IMR-90 (cell line): Measurements from ENCODE around the gene CCDC142. TPM values are rescaled to one million over a fixed set of nuclear protein-coding genes. Genes with fewer than 3 reads are reported as not detected.
A peak's percentile ranks its signal among the peaks of the same experiment; 100 is the strongest.
"Not testable (repeated sequence)": the region's sequence is repeated elsewhere in the genome, so short reads cannot be mapped to it uniquely, and the experiment has no call there.

Experiments used
- ATAC-seq: fragments of 200-7000 bp; cut with Tn5 transposase; 2 replicates; pipeline ENCODE4 v1.9.1; 2020; ENCODE audit warnings: low read depth, mild to moderate bottlenecking, moderate library complexity
- BruUV-seq: library from RNA; stranded (reverse); fragments of 400-500 nt; replicated peaks from 2 replicates; lab custom pipeline; 2021; lab: Mats Ljungman, UMichigan
- CTCF ChIA-PET: fragments of 300-600 bp; formaldehyde crosslinking; extraction: SDS; loops from one replicate; lab custom pipeline; 2021; ENCODE audit warnings: antibody characterized with exemption; lab: Yijun Ruan, JAX
- POLR2A ChIA-PET: fragments of 300-600 bp; sonication (Branson Sonifier 250); formaldehyde crosslinking; loops from one replicate; lab custom pipeline; 2022; ENCODE audit warnings: antibody characterized with exemption; ENCODE audit not compliant: unreplicated experiment; lab: Charles Lee
- DNase-seq: peaks from one replicate; pipeline ENCODE4 v3.0.0; 2013
- H2AFZ ChIP-seq: replicated peaks from 2 replicates; pipeline ENCODE3; 2013; ENCODE audit warnings: low read length, mild to moderate bottlenecking; ENCODE audit not compliant: poor library complexity
- H2AK5ac ChIP-seq: 2 replicates; pipeline ENCODE4 v1.6.1; 2013; ENCODE audit warnings: low read depth, low read length, inconsistent platforms
- H2AK9ac ChIP-seq: replicated peaks from 2 replicates; pipeline ENCODE3; 2013; ENCODE audit warnings: mild to moderate bottlenecking, low read depth, low read length, moderate library complexity; ENCODE audit not compliant: poor library complexity
- H2BK120ac ChIP-seq: 2 replicates; pipeline ENCODE4 v1.6.1; 2013; ENCODE audit warnings: low read depth, low read length, inconsistent platforms
- H2BK15ac ChIP-seq: 3 replicates; pipeline ENCODE4 v1.6.1; 2013; ENCODE audit warnings: low read depth, low read length, inconsistent platforms
- H2BK20ac ChIP-seq: 2 replicates; pipeline ENCODE4 v1.6.1; 2013; ENCODE audit warnings: low read depth, mild to moderate bottlenecking, inconsistent platforms, low read length, moderate library complexity
- H2BK5ac ChIP-seq: 2 replicates; pipeline ENCODE4 v1.6.1; 2013; ENCODE audit warnings: mild to moderate bottlenecking, low read depth, low read length, inconsistent platforms; ENCODE audit not compliant: poor library complexity, severe bottlenecking
- H3K14ac ChIP-seq: replicated peaks from 2 replicates; pipeline ENCODE4 v1.6.1; 2013; ENCODE audit warnings: low read depth, low read length, inconsistent platforms
- H3K18ac ChIP-seq: 2 replicates; pipeline ENCODE4 v1.6.1; 2013; ENCODE audit warnings: low read depth, low read length, control low read depth
- H3K23ac ChIP-seq: 2 replicates; pipeline ENCODE4 v1.6.1; 2013; ENCODE audit warnings: low read depth, low read length, inconsistent platforms
- H3K27ac ChIP-seq: 2 replicates; pipeline ENCODE4 v1.5.1; 2013; ENCODE audit warnings: mild to moderate bottlenecking, control low read depth, low read length; ENCODE audit not compliant: insufficient read depth
- H3K27me3 ChIP-seq: 2 replicates; pipeline ENCODE4 v1.6.1; 2013; ENCODE audit warnings: low read length; ENCODE audit not compliant: control insufficient read depth, insufficient read depth
- H3K36me3 ChIP-seq: 2 replicates; pipeline ENCODE4 v1.6.1; 2013; ENCODE audit warnings: low read length, mixed read lengths; ENCODE audit not compliant: control insufficient read depth, insufficient read depth
- H3K4ac ChIP-seq: 2 replicates; pipeline ENCODE4 v1.6.1; 2013; ENCODE audit warnings: low read depth, low read length, inconsistent platforms
- H3K4me1 ChIP-seq: 2 replicates; pipeline ENCODE4 v1.6.1; 2013; ENCODE audit warnings: low read length, mixed read lengths; ENCODE audit not compliant: control insufficient read depth, insufficient read depth
- H3K4me2 ChIP-seq: 2 replicates; pipeline ENCODE4 v1.6.1; 2013; ENCODE audit warnings: low read depth, mild to moderate bottlenecking, control low read depth, low read length, moderate library complexity
- H3K4me3 ChIP-seq: 2 replicates; pipeline ENCODE4 v1.5.1; 2013; ENCODE audit warnings: low read depth, mild to moderate bottlenecking, control low read depth, low read length, moderate library complexity; ENCODE audit not compliant: insufficient read depth
- H3K56ac ChIP-seq: 2 replicates; pipeline ENCODE4 v1.6.1; 2013; ENCODE audit warnings: low read length, inconsistent platforms; ENCODE audit not compliant: insufficient read depth; ENCODE audit errors: extremely low read depth
- H3K79me1 ChIP-seq, 2 experiments: 2 replicates each; pipeline ENCODE4 v1.6.1; 2013; ENCODE audit warnings: low read length in 2 of 2, inconsistent platforms in 1 of 2, low read depth in 1 of 2
- H3K9ac ChIP-seq: 2 replicates; pipeline ENCODE4 v1.6.1; 2013; ENCODE audit warnings: low read depth, low read length, control low read depth
- H3K9me1 ChIP-seq: 2 replicates; pipeline ENCODE4 v1.6.1; 2013; ENCODE audit warnings: low read length, inconsistent platforms; ENCODE audit not compliant: insufficient read depth
- H3K9me3 ChIP-seq: 2 replicates; pipeline ENCODE4 v1.6.1; 2013; ENCODE audit warnings: low read length; ENCODE audit not compliant: control insufficient read depth, insufficient read depth
- H4K20me1 ChIP-seq: 2 replicates; pipeline ENCODE4 v1.6.1; 2013; ENCODE audit warnings: low read length, inconsistent platforms; ENCODE audit not compliant: insufficient read depth
- H4K5ac ChIP-seq: 2 replicates; pipeline ENCODE4 v1.6.1; 2013; ENCODE audit warnings: mild to moderate bottlenecking, low read depth, low read length, control low read depth
- H4K8ac ChIP-seq, 2 experiments: 2 replicates each; pipeline ENCODE4 v1.6.1; 2013; ENCODE audit warnings: low read depth in 2 of 2, low read length in 2 of 2, control low read depth in 1 of 2, inconsistent platforms in 1 of 2
- H4K91ac ChIP-seq: 2 replicates; pipeline ENCODE4 v1.6.1; 2013; ENCODE audit warnings: low read depth, low read length, inconsistent platforms; ENCODE audit not compliant: insufficient read depth
- WGBS, 2 experiments: methylation state at CpG; one replicate each; pipeline versions ENCODE4 v1.1.5 to v1.1.7; 2013; ENCODE audit warnings: missing lambda C conversion rate in 2 of 2; ENCODE audit not compliant: insufficient read length in 1 of 2; ENCODE audit errors: extremely low coverage in 2 of 2; 5-methylcytosine and 5-hydroxymethylcytosine counted together
- dilution Hi-C: fragments of 300-500 bp; cut with HindIII; formaldehyde crosslinking; loops from one replicate; pipeline ENCODE4 v1.14.3; 2018; ENCODE audit warnings: low sequenced_read_pairs; ENCODE audit not compliant: unreplicated experiment
- in situ Hi-C: fragments of 300-500 bp; cut with MboI; formaldehyde crosslinking; loops from 3 replicates; pipeline ENCODE4 v1.14.3; 2019; ENCODE audit warnings: low sequenced_read_pairs, inconsistent platforms, mixed read lengths
- intact Hi-C: fragments of 100-400 bp; cut with micrococcal nuclease; formaldehyde crosslinking; loops from 2 replicates; pipeline ENCODE4 v1.10.0; 2022
- polyA plus RNA-seq, 3 experiments: library from polyadenylated mRNA; depleted of rRNA; stranded (reverse); fragments of >200 nt; gene quantifications; 2 replicates each; pipeline ENCODE4 v1.2.3, GENCODE V29; 2012; ENCODE audit warnings: low replicate concordance in 1 of 3
- total RNA-seq: library from RNA; depleted of rRNA; stranded (reverse); fragments of >200 nt; gene quantifications from 2 replicates; pipeline ENCODE4 v1.2.3, GENCODE V29; 2012

The CCDC142 gene
- total and polyA plus RNA-seq, 2 of the 4 experiments (the other 2 are of a cell fraction): 8.4 to 14.0 TPM

GRCh38 chr2:74459503-74460118 is 23.2 kb downstream of the CCDC142 start:
- H3K27me3 ChIP-seq, H2AFZ ChIP-seq, H4K20me1 ChIP-seq, H3K18ac ChIP-seq, CTCF ChIA-PET, H3K4me3 ChIP-seq, in situ Hi-C loops, H2BK20ac ChIP-seq, POLR2A ChIA-PET, DNase-seq, H2BK15ac ChIP-seq, H3K14ac ChIP-seq, BruUV-seq, H3K56ac ChIP-seq, H2BK5ac ChIP-seq, ATAC-seq, H3K9me1 ChIP-seq, H3K27ac ChIP-seq, H4K91ac ChIP-seq, dilution Hi-C loops, H3K9me3 ChIP-seq, intact Hi-C loops, H2BK120ac ChIP-seq: not testable (repeated sequence)
- peak overlapping the region; percentile 44 for H2AK9ac ChIP-seq
- peaks cover 21% of the 10 kb centered on the region for H3K36me3 ChIP-seq
- peak overlapping the region; percentile 62; the same call in 1 of the 2 replicates for H2AK5ac ChIP-seq
- 0 out of 2 replicates have a peak overlapping the region, but pooled peaks have one; percentile 13 for H3K9ac ChIP-seq
- H3K23ac ChIP-seq: peak overlapping the region; percentile 12; the same call in 1 of the 2 replicates
- H3K4me1 ChIP-seq: peaks cover 13% of the 10 kb centered on the region
- H3K4ac ChIP-seq: peak overlapping the region; percentile 43; the same call in 1 of the 2 replicates
- peak overlapping the region; percentile 31; the same call in 1 of the 2 replicates for H3K4me2 ChIP-seq
- 93% methylated on average over 9 of the region's 13 CpGs; no CpG with 5 or more reads in 1 of the 2 experiments for WGBS, 2 experiments
- peak overlapping the region in 1 of 2 experiments; percentile 95; a peak in 1 of 4 replicates for H4K8ac ChIP-seq
- peaks cover 18 to 60% of the 10 kb centered on the region in 2 experiments for H3K79me1 ChIP-seq
- H4K5ac ChIP-seq: peak overlapping the region; percentile 11; the same call in 1 of the 2 replicates
